ENCODE data around the gene TMPRSS11A.

Gene TMPRSS11A

DNA sequence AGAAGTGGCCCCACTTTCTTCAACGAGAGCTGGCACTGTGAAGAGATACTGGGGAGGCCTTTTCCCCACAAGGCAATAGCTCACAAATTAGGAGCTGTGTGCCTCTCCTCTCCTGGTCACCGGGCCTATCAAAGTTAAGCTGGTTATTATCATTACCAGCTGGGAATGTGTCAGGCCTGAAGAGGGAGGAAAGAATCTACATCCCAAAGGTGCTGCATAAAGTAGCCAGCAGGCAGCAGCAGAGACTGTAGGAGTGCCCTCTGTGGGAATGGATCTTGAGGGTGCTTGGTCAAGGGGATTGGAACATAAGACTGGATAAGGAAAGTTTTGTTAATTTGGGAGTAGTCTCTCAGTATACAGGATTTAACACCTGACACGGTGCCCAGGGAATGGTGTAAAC, 70.4 kb downstream of the TMPRSS11A start:
- Mint-ChIP-seq H3K27ac (no peak overlapping the region), H3K36me3 (no peaks in the 10 kb centered on the region), H3K4me3 (no peak overlapping the region), H3K4me1 (peaks cover 4% of the 10 kb centered on the region), H3K9me3 (no peaks in the 10 kb centered on the region), H3K27me3 (no peaks in the 10 kb centered on the region)

DNA sequence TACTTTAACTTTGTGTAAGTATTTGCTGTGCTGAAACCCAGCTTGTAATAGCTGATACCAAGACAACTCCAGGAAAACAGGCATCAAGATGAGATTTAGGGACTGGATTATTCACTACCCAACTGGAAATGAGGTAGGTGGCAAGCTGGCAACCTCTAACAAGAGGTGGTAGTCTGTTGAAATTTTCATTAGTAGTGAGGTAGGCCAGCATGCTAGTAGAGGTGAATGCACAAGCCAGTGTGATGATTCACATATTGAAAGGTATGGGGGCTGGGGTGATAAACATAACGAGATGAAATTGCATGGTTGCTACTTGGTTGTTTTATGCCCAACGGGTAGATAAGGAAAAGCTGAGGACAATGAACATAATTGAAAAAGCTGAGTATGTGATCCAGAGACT, 71.0 kb downstream of the TMPRSS11A start:
- Mint-ChIP-seq H3K36me3 (no peaks in the 10 kb centered on the region), H3K27me3 (no peaks in the 10 kb centered on the region), H3K27ac (no peak overlapping the region), H3K4me1 (peaks cover 4% of the 10 kb centered on the region), H3K9me3 (no peaks in the 10 kb centered on the region), H3K4me3 (no peak overlapping the region)

DNA sequence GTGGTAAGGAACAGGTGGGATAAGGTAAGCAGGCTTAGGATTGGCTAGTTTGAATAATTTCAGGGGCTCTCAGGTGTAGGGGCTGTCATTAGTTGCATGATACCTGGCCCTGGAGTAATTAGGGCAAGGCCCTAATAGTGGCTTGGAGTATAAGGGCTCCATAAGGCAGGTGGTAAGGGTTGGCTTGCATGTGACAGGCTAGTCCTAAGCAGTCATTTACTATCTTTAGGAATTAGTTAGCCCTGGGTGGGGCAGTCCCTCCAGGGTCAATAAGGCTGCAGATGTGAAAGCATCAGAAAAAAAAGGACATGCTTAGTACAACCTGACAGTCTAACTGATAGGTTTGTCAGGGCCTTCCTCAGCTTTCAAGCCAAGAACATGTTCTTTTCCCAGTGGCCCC, 71.6 kb downstream of the TMPRSS11A start:
- Mint-ChIP-seq H3K4me1 (peaks cover 4% of the 10 kb centered on the region), H3K36me3 (no peaks in the 10 kb centered on the region), H3K27ac (no peak overlapping the region), H3K4me3 (no peak overlapping the region), H3K9me3 (no peaks in the 10 kb centered on the region), H3K27me3 (no peaks in the 10 kb centered on the region)

DNA sequence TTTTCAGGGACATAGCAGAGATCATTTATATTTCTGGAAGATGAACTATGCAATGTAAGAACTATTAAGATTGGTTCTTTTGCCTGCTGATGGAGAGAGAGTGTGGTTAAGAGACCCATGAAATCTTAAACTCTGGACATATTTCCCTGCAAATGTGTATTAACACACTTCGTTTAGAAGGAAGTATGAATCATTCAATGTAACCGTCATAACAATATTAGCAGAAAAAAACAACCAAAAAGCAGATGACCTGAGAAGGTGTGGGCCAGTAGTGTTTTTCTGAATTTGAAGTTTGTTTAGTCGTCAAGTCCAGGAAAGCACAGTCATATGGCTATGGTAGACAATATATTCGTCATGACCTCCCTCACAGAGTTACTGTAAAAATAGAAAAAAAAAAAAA, 77.0 kb downstream of the TMPRSS11A start:
- Mint-ChIP-seq H3K27me3 (peaks cover 3% of the 10 kb centered on the region), H3K27ac (no peak overlapping the region), H3K4me3 (no peak overlapping the region), H3K4me1 (no peaks in the 10 kb centered on the region), H3K9me3 (no peaks in the 10 kb centered on the region), H3K36me3 (no peaks in the 10 kb centered on the region)

DNA sequence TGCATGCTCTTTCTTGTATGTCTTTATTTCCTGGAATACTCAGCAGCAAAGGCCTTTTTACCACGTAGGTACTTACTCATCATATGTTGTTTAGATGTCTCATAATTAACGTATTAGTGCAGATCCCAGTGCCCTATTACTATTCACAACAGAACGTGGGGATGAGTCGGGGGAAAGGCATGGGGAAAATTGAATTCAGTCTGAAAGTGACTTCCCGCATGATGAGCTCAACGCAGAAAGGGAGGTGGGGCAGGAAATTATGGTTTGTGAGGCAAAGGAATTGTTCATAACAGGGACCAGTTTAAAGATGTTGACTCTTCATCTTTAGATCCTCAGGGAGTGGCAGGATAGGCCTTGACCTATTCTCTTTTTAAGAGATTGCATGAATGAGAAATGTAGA, 77.5 kb downstream of the TMPRSS11A start:
- Mint-ChIP-seq H3K36me3 (no peaks in the 10 kb centered on the region), H3K4me3 (no peak overlapping the region), H3K4me1 (no peaks in the 10 kb centered on the region), H3K27ac (no peak overlapping the region), H3K9me3 (no peaks in the 10 kb centered on the region), H3K27me3 (peaks cover 3% of the 10 kb centered on the region)

DNA sequence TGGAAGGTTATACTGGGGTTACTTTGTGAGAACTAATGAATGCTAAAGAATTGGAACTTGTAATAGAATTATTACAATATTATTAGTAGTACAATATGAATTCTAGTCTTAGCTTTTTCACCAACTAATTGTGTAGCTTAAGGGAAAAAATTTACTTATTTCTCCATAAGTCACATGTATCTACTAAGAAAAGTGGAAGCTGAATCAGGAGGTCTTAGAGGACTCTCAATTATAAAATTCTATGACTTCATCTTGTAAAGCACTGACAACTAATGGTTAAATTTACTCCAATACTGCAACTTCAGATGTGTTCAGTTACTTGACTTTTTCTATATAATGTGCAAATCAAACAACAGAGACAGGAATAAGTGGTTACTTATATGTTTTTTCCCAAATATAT, 78.6 kb downstream of the TMPRSS11A start:
- Mint-ChIP-seq H3K4me3 (no peak overlapping the region), H3K9me3 (no peaks in the 10 kb centered on the region), H3K27ac (no peak overlapping the region), H3K4me1 (no peaks in the 10 kb centered on the region), H3K27me3 (peaks cover 3% of the 10 kb centered on the region), H3K36me3 (no peaks in the 10 kb centered on the region)

DNA sequence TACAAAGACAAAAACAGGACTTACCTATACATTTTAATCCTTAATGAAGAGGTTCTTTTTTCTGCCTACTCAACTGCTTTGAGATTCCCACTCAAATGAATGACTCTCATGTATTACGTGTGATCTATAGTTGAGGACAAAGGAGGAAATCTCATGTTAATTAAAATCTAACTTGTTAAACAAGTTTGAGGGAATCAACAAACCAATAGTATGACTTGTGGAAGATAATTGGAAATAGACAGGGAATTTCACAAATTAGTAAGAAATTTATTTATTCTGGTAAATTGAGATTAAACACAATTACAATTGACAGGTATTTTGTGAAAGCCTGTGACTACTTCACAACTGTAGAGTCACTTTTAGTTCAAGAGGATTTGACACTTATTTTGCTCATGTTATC, 79.4 kb downstream of the TMPRSS11A start, which contains the start of gene TMPRSS11D:
TMPRSS11D (minus strand) TSS at position 101 of the 400 bp plus-strand sequence; CDS start at position 32, 69 bp downstream.
- no peaks in the 10 kb centered on the region for H3K4me1 Mint-ChIP-seq
- H3K27me3 Mint-ChIP-seq = peaks cover 3% of the 10 kb centered on the region
- no peak within 1 kb of the TSS for H3K4me3 Mint-ChIP-seq
- H3K36me3 Mint-ChIP-seq = no peaks in the 10 kb centered on the region
- H3K9me3 Mint-ChIP-seq = no peaks in the 10 kb centered on the region
- no peak within 1 kb of the TSS for H3K27ac Mint-ChIP-seq

DNA sequence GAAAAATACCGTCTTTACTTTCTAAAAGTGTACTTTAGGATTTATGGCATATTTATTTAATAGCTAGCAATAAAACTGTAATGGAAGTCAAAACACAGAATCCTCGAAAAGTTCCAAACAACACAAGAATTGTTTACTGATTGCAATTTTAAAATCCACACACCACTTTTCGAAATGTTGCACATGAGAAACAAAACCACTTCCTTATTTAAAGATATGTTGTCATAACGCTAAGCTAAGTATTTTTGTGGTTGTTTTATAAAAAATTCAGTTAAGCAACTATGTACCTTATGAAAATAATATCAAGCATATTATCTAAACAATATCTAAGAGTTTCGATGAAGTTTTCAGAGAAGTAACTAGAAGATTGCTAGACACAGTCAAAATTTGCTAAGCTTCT, 79.8 kb downstream of the TMPRSS11A start:
- no peaks in the 10 kb centered on the region for H3K4me1 Mint-ChIP-seq
- peaks cover 3% of the 10 kb centered on the region for H3K27me3 Mint-ChIP-seq
- no peaks in the 10 kb centered on the region for H3K36me3 Mint-ChIP-seq
- no peak overlapping the region for H3K4me3 Mint-ChIP-seq
- H3K27ac Mint-ChIP-seq = no peak overlapping the region
- no peaks in the 10 kb centered on the region for H3K9me3 Mint-ChIP-seq

DNA sequence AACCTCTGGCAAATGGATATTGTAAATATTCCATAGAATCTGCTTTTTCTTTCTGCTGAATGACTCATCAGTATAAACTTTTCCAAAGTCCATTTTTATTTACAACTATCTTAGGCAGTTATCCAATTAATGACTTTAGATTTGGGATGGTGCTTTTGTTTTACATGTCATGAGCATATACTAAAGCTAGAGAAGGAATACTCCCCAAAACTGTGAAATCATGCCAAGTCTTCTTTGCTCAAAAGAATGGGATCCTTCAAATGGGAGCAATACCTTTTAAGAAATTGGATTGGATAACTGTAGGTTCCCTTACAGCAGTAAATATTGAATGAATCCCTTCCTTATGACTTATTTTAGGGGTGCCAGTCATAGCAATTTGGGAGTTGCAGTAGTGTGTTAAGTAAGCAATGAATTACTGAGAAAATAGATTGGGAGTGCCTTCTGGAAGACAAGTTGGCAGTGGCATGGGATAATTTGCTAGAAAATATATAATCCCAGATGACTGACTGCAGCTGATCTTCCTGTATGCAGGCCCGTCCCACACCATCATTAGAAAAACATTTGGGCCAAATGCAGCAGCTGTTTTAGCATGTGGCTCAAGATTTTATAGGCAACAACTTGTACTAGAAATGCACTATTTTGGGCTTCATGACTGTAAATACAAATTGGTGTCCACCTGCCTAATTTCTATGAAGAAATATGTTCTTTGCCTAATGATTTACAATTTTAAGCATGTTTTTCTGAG, 82.3 kb downstream of the TMPRSS11A start:
- H3K4me3 Mint-ChIP-seq = no peak overlapping the region
- H3K9me3 Mint-ChIP-seq = no peaks in the 10 kb centered on the region
- H3K27me3 Mint-ChIP-seq = peaks cover 5% of the 10 kb centered on the region
- no peaks in the 10 kb centered on the region for H3K36me3 Mint-ChIP-seq
- no peak overlapping the region for H3K27ac Mint-ChIP-seq
- H3K4me1 Mint-ChIP-seq = no peaks in the 10 kb centered on the region

DNA sequence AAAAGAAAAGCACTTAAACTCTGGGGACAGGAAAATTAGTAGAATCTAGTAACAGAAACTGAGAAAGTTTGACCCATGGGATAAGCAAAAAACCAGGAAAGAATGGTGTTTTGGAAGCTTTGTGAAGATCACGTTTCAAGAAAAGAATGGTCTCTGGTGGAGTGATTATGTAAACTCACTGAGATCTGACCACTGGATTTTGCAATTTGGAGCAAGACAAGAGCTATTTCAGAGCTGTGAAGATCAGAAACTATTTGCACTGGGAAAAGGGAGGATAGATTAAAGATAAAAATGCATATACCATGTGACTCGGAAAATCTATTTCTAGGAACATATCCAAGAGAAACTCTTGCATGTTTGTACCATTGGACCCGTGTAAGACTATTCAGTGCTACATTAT, 83.8 kb downstream of the TMPRSS11A start:
- H3K4me1 Mint-ChIP-seq = no peaks in the 10 kb centered on the region

DNA sequence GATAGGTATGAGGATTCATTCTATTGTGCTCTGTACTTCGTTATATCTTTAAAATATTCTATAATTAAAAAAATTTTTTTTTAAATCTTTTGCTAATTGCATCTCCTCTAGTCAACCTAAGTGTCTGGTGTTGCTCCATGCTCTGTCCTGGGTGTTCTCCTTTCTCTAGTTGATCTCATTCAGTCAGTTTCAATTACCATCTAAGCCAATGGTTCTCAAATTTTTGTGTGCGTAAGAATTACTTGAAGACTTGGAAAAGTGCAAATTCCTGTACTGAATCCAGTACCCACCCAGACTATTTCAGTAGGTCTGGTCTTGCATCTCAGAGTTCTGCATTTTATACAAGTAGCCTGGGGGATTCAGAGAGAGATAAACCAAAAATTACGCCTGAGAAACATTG, 86.2 kb downstream of the TMPRSS11A start:
- Mint-ChIP-seq H3K4me3 (no peak overlapping the region), H3K27me3 (peaks cover 6% of the 10 kb centered on the region), H3K36me3 (no peaks in the 10 kb centered on the region), H3K27ac (no peak overlapping the region), H3K9me3 (no peaks in the 10 kb centered on the region), H3K4me1 (no peaks in the 10 kb centered on the region)

More for the DNA sequence above, 83.8 kb downstream of the TMPRSS11A start:
- H3K9me3 Mint-ChIP-seq = no peaks in the 10 kb centered on the region
- H3K27me3 Mint-ChIP-seq = peaks cover 2% of the 10 kb centered on the region
- no peak overlapping the region for H3K4me3 Mint-ChIP-seq
- no peak overlapping the region for H3K27ac Mint-ChIP-seq
- H3K36me3 Mint-ChIP-seq = no peaks in the 10 kb centered on the region

DNA sequence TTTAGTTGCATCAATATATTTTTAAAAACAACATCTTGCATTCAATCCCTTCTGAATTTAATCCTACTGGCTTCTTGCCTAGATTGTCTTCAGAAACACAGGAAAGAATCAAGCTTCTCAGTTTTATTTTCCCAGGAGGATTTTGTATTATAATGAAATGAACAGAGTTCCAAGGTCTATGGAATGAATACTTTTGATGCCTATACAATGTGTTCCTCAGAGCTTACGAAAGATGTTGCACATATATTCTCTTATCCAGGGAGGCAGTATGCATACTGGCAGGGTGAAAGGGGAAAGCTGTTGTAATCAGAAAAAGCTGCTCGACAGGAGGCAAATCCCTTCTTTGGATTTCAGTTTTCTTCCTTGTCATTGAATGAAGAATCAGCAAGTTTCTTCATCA, 88.3 kb downstream of the TMPRSS11A start:
- no peak overlapping the region for H3K27ac Mint-ChIP-seq
- no peaks in the 10 kb centered on the region for H3K9me3 Mint-ChIP-seq
- no peaks in the 10 kb centered on the region for H3K36me3 Mint-ChIP-seq
- peaks cover 6% of the 10 kb centered on the region for H3K27me3 Mint-ChIP-seq
- H3K4me3 Mint-ChIP-seq = no peak overlapping the region
- H3K4me1 Mint-ChIP-seq = no peaks in the 10 kb centered on the region

DNA sequence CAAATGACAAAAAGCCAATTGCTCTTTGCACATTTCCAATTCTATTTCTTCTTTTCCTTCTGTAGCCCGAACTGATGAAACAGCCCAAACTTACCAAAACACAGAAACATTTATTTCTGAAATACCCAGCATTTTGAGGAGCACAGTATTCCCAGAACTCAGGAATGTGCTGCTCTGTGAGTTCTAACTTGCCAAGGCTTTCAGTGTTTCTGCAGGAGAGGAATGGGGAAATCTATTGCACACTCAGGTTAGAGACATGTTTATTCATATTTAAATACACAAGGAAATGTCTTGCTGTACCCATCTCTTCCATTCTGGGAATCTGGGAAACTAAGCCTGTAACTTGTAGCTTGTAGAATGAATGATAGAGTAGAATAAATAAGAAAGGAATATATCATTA, 90.2 kb downstream of the TMPRSS11A start:
- Mint-ChIP-seq H3K9me3 (no peaks in the 10 kb centered on the region), H3K4me3 (no peak overlapping the region), H3K27me3 (peaks cover 6% of the 10 kb centered on the region)

DNA sequence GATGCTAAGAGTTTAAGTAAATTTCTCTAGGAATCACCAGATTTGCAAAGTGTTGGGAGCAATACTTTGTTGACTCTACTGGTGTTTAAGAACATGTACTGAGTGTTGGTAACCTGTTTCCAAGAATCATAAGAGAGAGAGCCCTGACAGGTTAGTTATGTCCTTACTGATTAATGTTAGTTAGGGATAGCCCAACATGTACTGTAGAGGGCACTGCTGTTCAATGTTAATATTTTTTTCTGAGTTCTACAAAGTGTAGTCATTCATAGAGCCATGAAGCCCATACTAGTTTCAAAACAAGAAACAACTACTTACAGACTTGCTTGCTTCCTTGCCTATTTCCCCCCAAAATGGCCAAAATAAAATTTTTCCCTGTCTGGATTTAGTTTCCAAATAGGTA, 91.4 kb downstream of the TMPRSS11A start:
- H3K27ac Mint-ChIP-seq = no peak overlapping the region
- H3K27me3 Mint-ChIP-seq = peaks cover 4% of the 10 kb centered on the region
- no peaks in the 10 kb centered on the region for H3K4me1 Mint-ChIP-seq
- no peak overlapping the region for H3K4me3 Mint-ChIP-seq
- H3K9me3 Mint-ChIP-seq = no peaks in the 10 kb centered on the region
- H3K36me3 Mint-ChIP-seq = no peaks in the 10 kb centered on the region

More for the DNA sequence above, 90.2 kb downstream of the TMPRSS11A start:
- Mint-ChIP-seq H3K36me3 (no peaks in the 10 kb centered on the region), H3K27ac (no peak overlapping the region), H3K4me1 (no peaks in the 10 kb centered on the region)

DNA sequence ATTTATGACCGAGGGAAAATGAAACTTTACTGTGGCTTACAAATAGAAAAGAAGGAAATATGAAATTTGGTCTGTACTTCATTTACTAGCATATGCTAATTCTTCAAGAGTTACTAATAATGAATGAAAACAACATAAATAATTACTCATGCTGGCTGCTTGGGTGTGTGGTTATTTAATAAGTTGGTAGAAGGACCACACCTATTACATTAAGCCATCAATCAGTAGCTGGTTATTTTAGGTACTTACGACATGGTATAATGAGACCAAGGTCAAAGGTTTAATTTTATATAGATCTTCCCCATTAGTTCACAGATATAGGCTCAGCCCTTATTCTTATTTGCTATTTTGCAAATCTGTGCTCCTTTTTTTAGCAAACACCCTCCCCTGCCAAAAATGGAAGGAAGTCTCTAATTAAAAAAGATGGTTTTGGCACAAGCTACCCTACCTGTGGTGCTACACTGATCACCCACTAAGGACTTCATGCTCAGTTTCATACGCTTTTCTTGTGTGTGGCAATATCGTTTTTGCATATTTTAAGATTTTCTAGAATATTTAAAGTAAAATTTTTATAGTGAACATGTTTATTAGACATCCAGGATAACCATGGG, 93.6 kb downstream of the TMPRSS11A start:
- H3K27ac Mint-ChIP-seq = no peak overlapping the region
- H3K27me3 Mint-ChIP-seq = peaks cover 7% of the 10 kb centered on the region
- H3K4me1 Mint-ChIP-seq = no peaks in the 10 kb centered on the region
- H3K9me3 Mint-ChIP-seq = peaks cover 10% of the 10 kb centered on the region
- H3K36me3 Mint-ChIP-seq = no peaks in the 10 kb centered on the region
- H3K4me3 Mint-ChIP-seq = no peak overlapping the region

DNA sequence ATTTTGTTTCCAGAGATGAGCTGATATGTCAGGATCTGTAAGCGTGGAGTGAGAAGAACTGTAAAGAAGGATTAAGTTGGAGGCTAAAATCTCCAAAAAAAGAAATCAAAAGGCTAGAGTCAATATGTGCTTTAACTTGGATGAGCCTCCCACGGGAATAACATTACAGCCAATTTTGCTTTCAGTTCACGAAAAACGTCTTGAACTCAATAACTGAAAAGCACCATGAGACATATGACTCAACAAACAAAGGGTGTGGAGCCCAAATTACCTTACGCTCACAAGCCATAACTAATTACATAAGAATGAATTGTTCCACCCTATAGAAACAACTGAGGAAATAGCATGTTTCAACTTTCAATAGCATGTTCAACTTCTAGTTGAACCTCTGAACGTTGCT, 101.8 kb downstream of the TMPRSS11A start:
- Mint-ChIP-seq H3K4me1 (no peaks in the 10 kb centered on the region), H3K9me3 (peaks cover 18% of the 10 kb centered on the region), H3K36me3 (no peaks in the 10 kb centered on the region), H3K4me3 (no peak overlapping the region), H3K27me3 (peaks cover 19% of the 10 kb centered on the region), H3K27ac (no peak overlapping the region)
